Left lung (tissue), 10 donors: ENCODE measurements around the gene CTSK. TPM values are rescaled to one million over a fixed set of nuclear protein-coding genes. Genes with fewer than 3 reads are reported as not detected.

ENCODE experiments used
- ATAC-seq: fragments of 200-7000 bp; cut with Tn5 transposase; one replicate; pipeline ENCODE4 v1.9.1; 2020; ENCODE audit warnings: moderate library complexity
- DNase-seq, 4 donors: peaks; one replicate each; pipeline ENCODE4 v3.0.0-alpha.2; 2013 to 2020
- H3K27ac ChIP-seq, 2 donors: fragments of 200-600 bp; sonication (generic) in 1 of 2; one replicate each; pipeline versions ENCODE4 v1.5.0 to v1.8.0; 2020 to 2021
- H3K27me3 ChIP-seq, 2 donors: fragments of 200-600 bp; sonication (generic) in 1 of 2; one replicate each; pipeline versions ENCODE4 v1.5.0 to v1.8.0; 2020 to 2021
- H3K36me3 ChIP-seq, 2 donors: fragments of 200-600 bp; sonication (generic) in 1 of 2; one replicate each; pipeline versions ENCODE4 v1.5.0 to v1.8.0; 2020 to 2021
- H3K4me1 ChIP-seq, 2 donors: fragments of 200-600 bp; one replicate each; pipeline ENCODE4 v1.8.0; 2021
- H3K4me3 ChIP-seq, 2 donors: fragments of 200-600 bp; sonication (generic) in 1 of 2; one replicate each; pipeline versions ENCODE4 v1.5.0 to v1.8.0; 2020 to 2021; ENCODE audit warnings: mild to moderate bottlenecking in 1 of 2
- H3K9me3 ChIP-seq, 2 donors: fragments of 200-600 bp; sonication (generic) in 1 of 2; one replicate each; pipeline versions ENCODE4 v1.5.0 to v1.8.0; 2020 to 2021
- CTCF ChIP-seq, 2 donors: fragments of 200-600 bp; sonication (generic) in 1 of 2; IDR thresholded peaks; one replicate each; pipeline versions ENCODE4 v1.5.0 to v1.8.0; 2021; ENCODE audit warnings: antibody characterized with exemption in 2 of 2
- intact Hi-C, 2 donors: fragments of 100-400 bp; cut with DNase I; formaldehyde crosslinking; loops; one replicate each; pipeline versions ENCODE4 v1.11.2 to v1.14.2; 2022
- polyA plus RNA-seq, 6 donors: library from polyadenylated mRNA; unstranded; fragments of 120-200 nt; gene quantifications; one replicate each; pipeline ENCODE4 v1.2.1, GENCODE V29; 2013; ENCODE audit not compliant: insufficient read length in 6 of 6
- total RNA-seq, 2 donors: library from RNA; stranded (reverse); fragmentation: NEBNext Ultra II Directional; extraction: Animal tissue kit (Norgen Biotek cat#: 25700); gene quantifications; one replicate each; pipeline ENCODE4 v1.2.1, GENCODE V29; 2021
- donor health status: DM: no; HTN: yes; CAD: no.
- donor health status: DM: no; HTN: no; CAD: no.

CTSK gene
- total and polyA plus RNA-seq, 8 donors, result 19.9 to 54.5 (median 36.0) TPM

- Histone ChIP-seq H3K36me3 (peaks cover 5 to 97% of the 10 kb centered on the region in 2 donors), H3K4me3 (no peak overlapping the region), H3K27me3 (no peaks in the 10 kb centered on the region), H3K4me1 (no peaks in the 10 kb centered on the region), H3K9me3 (no peaks in the 10 kb centered on the region), H3K27ac (no peak overlapping the region)
- intact Hi-C loops, result no loop called here
- ATAC-seq (no peak), DNase-seq (no peak)
- TF ChIP-seq CTCF (IDR thresholded peaks at IDR 0.05), result no peak
Measured at GRCh38 chr1:150832597-150832996, 24.5 kb upstream of the CTSK start.

GRCh38 chr1:150829751-150830150, 21.7 kb upstream of the CTSK start:
- TF ChIP-seq CTCF (IDR thresholded peaks at IDR 0.05), result no peak
- Histone ChIP-seq H3K27me3 (no peaks in the 10 kb centered on the region), H3K36me3 (peaks cover 10 to 100% of the 10 kb centered on the region in 2 donors), H3K4me3 (no peak overlapping the region), H3K4me1 (no peaks in the 10 kb centered on the region), H3K27ac (no peak overlapping the region), H3K9me3 (no peaks in the 10 kb centered on the region)
- no peak for ATAC-seq
- DNase-seq, result no peak
- intact Hi-C loops, result no loop called here

GRCh38 chr1:150826299-150826698, 18.2 kb upstream of the CTSK start:
- intact Hi-C loops, result no loop called here
- H3K36me3 ChIP-seq, result peaks cover 10 to 100% of the 10 kb centered on the region in 2 donors
- no peaks in the 10 kb centered on the region for H3K9me3 ChIP-seq

GRCh38 chr1:150820730-150821512, 12.9 kb upstream of the CTSK start:
- Histone ChIP-seq H3K4me1 (peaks cover 0 to 9% of the 10 kb centered on the region in 2 donors), H3K9me3 (no peaks in the 10 kb centered on the region), H3K27ac (no peak overlapping the region), H3K36me3 (peaks cover 5 to 97% of the 10 kb centered on the region in 2 donors), H3K27me3 (no peaks in the 10 kb centered on the region), H3K4me3 (no peak overlapping the region)
- intact Hi-C loops, result no loop called here
- DNase-seq, result no peak
- ATAC-seq, result no peak
- TF ChIP-seq CTCF (IDR thresholded peaks at IDR 0.05), result no peak

More at GRCh38 chr1:150826299-150826698, 18.2 kb upstream of the CTSK start:
- DNase-seq (no peak), ATAC-seq (no peak)
- H3K4me3 ChIP-seq, result no peak overlapping the region
- TF ChIP-seq CTCF (IDR thresholded peaks at IDR 0.05), result no peak
- H3K27me3 ChIP-seq, result no peaks in the 10 kb centered on the region
- no peak overlapping the region for H3K27ac ChIP-seq
- no peaks in the 10 kb centered on the region for H3K4me1 ChIP-seq

GRCh38 chr1:150815871-150816270, 7.8 kb upstream of the CTSK start:
- Histone ChIP-seq H3K4me3 (no peak overlapping the region), H3K27me3 (no peaks in the 10 kb centered on the region), H3K36me3 (peaks cover 0 to 97% of the 10 kb centered on the region in 2 donors), H3K9me3 (no peaks in the 10 kb centered on the region), H3K4me1 (peaks cover 0 to 7% of the 10 kb centered on the region in 2 donors), H3K27ac (no peak overlapping the region)
- intact Hi-C loops, result no loop called here
- TF ChIP-seq CTCF (IDR thresholded peaks at IDR 0.05), result no peak
- DNase-seq (no peak), ATAC-seq (no peak)
